Endothelial cell of umbilical vein (primary cell): Measurements from ENCODE around the gene PRKAR1B. TPM values are rescaled to one million over a fixed set of nuclear protein-coding genes. Genes with fewer than 3 reads are reported as not detected.

Source experiments
- BruUV-seq: library from RNA; stranded (reverse); fragments of 400-500 nt; replicated peaks from 2 replicates; lab custom pipeline; 2021; lab: Mats Ljungman, UMichigan
- CTCF ChIA-PET: fragments of 300-600, 350-600 bp; sonication (Branson Sonifier 250); formaldehyde crosslinking; loops from one replicate; lab custom pipeline; 2021; ENCODE audit warnings: antibody characterized with exemption, inconsistent platforms; lab: Charles Lee
- POLR2A ChIA-PET: fragments of 300-600, 350-600 bp; sonication (Branson Sonifier 250); formaldehyde crosslinking; loops from one replicate; lab custom pipeline; 2021; ENCODE audit warnings: antibody characterized with exemption, inconsistent platforms; lab: Charles Lee
- DNase-seq: peaks from one replicate; pipeline ENCODE4 v3.0.0-alpha.2; 2011; ENCODE audit warnings: low read depth, low spot score
- FAIRE-seq: peaks from 2 replicates; lab custom pipeline; 2011; peaks lifted over from hg19 to GRCh38; lab: Jason Lieb, UNC
- H2AFZ ChIP-seq: 2 replicates; pipeline ENCODE4 v1.6.0; 2012; ENCODE audit warnings: low read depth, low read length, control low read depth, inconsistent platforms
- H3K27ac ChIP-seq: 2 replicates; pipeline ENCODE4 v1.5.1; 2011; ENCODE audit warnings: low read depth, mild to moderate bottlenecking, control low read depth, low read length, moderate library complexity; ENCODE audit not compliant: insufficient read depth
- H3K27me3 ChIP-seq, 2 experiments: 2 replicates each; pipeline versions ENCODE4 v1.6.0 to v1.6.1; 2011; ENCODE audit warnings: low read length in 2 of 2, mixed read lengths in 1 of 2; ENCODE audit not compliant: control insufficient read depth in 2 of 2, insufficient read depth in 2 of 2
- H3K36me3 ChIP-seq, 2 experiments: 2 replicates in 1 of 2; 3 replicates in 1 of 2; pipeline ENCODE4 v1.5.1; 2011; ENCODE audit warnings: low read length in 2 of 2, mild to moderate bottlenecking in 1 of 2, moderate library complexity in 1 of 2; ENCODE audit not compliant: control insufficient read depth in 2 of 2, insufficient read depth in 2 of 2; ENCODE audit errors: extremely low read depth in 1 of 2
- H3K4me1 ChIP-seq: 3 replicates; pipeline ENCODE4 v1.5.1; 2011; ENCODE audit warnings: mild to moderate bottlenecking, low read length; ENCODE audit not compliant: control insufficient read depth, insufficient read depth; ENCODE audit errors: extremely low read depth
- H3K4me2 ChIP-seq: 2 replicates; pipeline ENCODE4 v1.6.1; 2011; ENCODE audit warnings: low read length, control low read depth, mixed read lengths; ENCODE audit not compliant: insufficient read depth
- H3K4me3 ChIP-seq, 3 experiments: fragments of 200-600 bp in 1 of 3; sonication (generic), shearing (Covaris generic) in 1 of 3; replicated peaks in 1 of 3; 2 replicates each; pipeline ENCODE4 v1.5.1; 2011 to 2016; ENCODE audit warnings: control low read depth in 3 of 3, low read length in 3 of 3, mild to moderate bottlenecking in 2 of 3, inconsistent platforms in 1 of 3, low read depth in 1 of 3, moderate library complexity in 1 of 3; ENCODE audit not compliant: insufficient read depth in 1 of 3
- H3K79me2 ChIP-seq: 2 replicates; pipeline ENCODE4 v1.6.0; 2012; ENCODE audit warnings: low read length, inconsistent platforms; ENCODE audit not compliant: control insufficient read depth, insufficient read depth
- H3K9ac ChIP-seq: replicated peaks from 2 replicates; pipeline ENCODE3; 2011; ENCODE audit warnings: low read length, control low read depth; ENCODE audit not compliant: insufficient read depth; ENCODE audit errors: extremely low read depth
- H3K9me1 ChIP-seq: replicated peaks from 3 replicates; pipeline ENCODE4 v1.6.0; 2011; ENCODE audit warnings: mild to moderate bottlenecking, low read length; ENCODE audit not compliant: control insufficient read depth, insufficient read depth; ENCODE audit errors: extremely low read depth
- H3K9me3 ChIP-seq: replicated peaks from 2 replicates; pipeline ENCODE4 v1.5.1; 2012; ENCODE audit warnings: low read length, inconsistent platforms; ENCODE audit not compliant: control insufficient read depth, insufficient read depth
- H4K20me1 ChIP-seq: replicated peaks from 2 replicates; pipeline ENCODE3; 2011; ENCODE audit warnings: mild to moderate bottlenecking, low read length; ENCODE audit not compliant: control insufficient read depth, insufficient read depth; ENCODE audit errors: extremely low read depth
- CTCF ChIP-seq, 2 donors: IDR thresholded peaks; 1 replicate in 1 of 2; 2 replicates in 1 of 2; pipeline ENCODE4 v1.5.1; 2011; ENCODE audit warnings: low read length in 2 of 2, mild to moderate bottlenecking in 2 of 2, moderate library complexity in 2 of 2, control low read depth in 1 of 2, inconsistent platforms in 1 of 2, low read depth in 1 of 2; ENCODE audit not compliant: insufficient read depth in 1 of 2; ENCODE audit errors: extremely low read depth in 1 of 2
- JUN ChIP-seq: IDR thresholded peaks from 2 replicates; pipeline ENCODE4 v1.6.1; 2011; ENCODE audit warnings: borderline replicate concordance, low read depth; ENCODE audit not compliant: insufficient read length, insufficient read depth
- POLR2A ChIP-seq: IDR thresholded peaks from 2 replicates; pipeline ENCODE4 v1.6.1; 2012; ENCODE audit warnings: low read depth, mild to moderate bottlenecking, control low read depth, low read length
- POLR2AphosphoS5 ChIP-seq: IDR thresholded peaks from 2 replicates; pipeline ENCODE4 v1.6.1; 2012; ENCODE audit warnings: low read depth, mild to moderate bottlenecking, control low read depth, low read length, moderate library complexity; ENCODE audit not compliant: insufficient read depth
- dilution Hi-C: fragments of 300-500 bp; cut with MboI; formaldehyde crosslinking; loops from one replicate; pipeline ENCODE4 v1.15.0; 2019; ENCODE audit warnings: low sequenced_read_pairs; ENCODE audit not compliant: extremely low pct_ligation_motif_present
- intact Hi-C: fragments of 100-400 bp; cut with micrococcal nuclease; formaldehyde crosslinking; loops from one replicate; pipeline ENCODE4 v1.10.0; 2022
- polyA plus RNA-seq, 4 experiments: library from polyadenylated mRNA; depleted of rRNA in 3 of 4; stranded (reverse) in 3 of 4; unstranded in 1 of 4; fragments of >200 nt; gene quantifications; 2 replicates each; pipeline versions ENCODE4 v1.2.1 to v1.2.3, GENCODE V29; 2011 to 2012; ENCODE audit warnings: missing spikeins in 1 of 4
- total RNA-seq: library from RNA; stranded (reverse); gene quantifications from 2 replicates; pipeline ENCODE4 v1.2.3, GENCODE V29; 2021

Gene PRKAR1B
- total and polyA plus RNA-seq, 2 donors (not counting 3 experiments of a cell fraction or from before 2014, with no cell fraction given) = 15.4 to 29.2 TPM

GRCh38 chr7:519484-520390, 207.3 kb downstream of the PRKAR1B start, which contains the start of gene PDGFA:
Gene PDGFA (minus strand): TSS chr7:519846. CDS start chr7:519001, 845 bp downstream.
- dilution Hi-C loops (no loop called here), intact Hi-C loops (loop anchor here (1.0 to 5.0 kb wide), 6 partner anchors 59 to 253 kb away; partner anchors contain the start of genes DNAAF5 and PRKAR1B)
- peak; percentile 41 for DNase-seq
- H3K9me1 ChIP-seq = no peaks in the 10 kb centered on the region
- peak within 1 kb of the TSS; percentile 13 for H3K27ac ChIP-seq
- CTCF ChIA-PET = interaction anchor here (0.7 to 3.3 kb wide), 17 partner anchors 10 to 254 kb away, joined by 3 to 34 read pairs (median 3); partner anchors contain the start of gene PRKAR1B
- H3K36me3 ChIP-seq = no peaks in the 10 kb centered on the region
- no peaks in the 10 kb centered on the region for H4K20me1 ChIP-seq
- TF ChIP-seq CTCF (IDR thresholded peaks at IDR 0.05; ENCODE audit: extremely low read depth in 1 of 2, insufficient read depth in 1 of 2, low read depth in 1 of 2, low read length in 2 of 2) (peak in 1 of 2 donors; percentile 33), POLR2A (peak; percentile 38), POLR2AphosphoS5 (peak; percentile 11), JUN (no peak)
- peak within 1 kb of the TSS; percentile 31 for H3K4me2 ChIP-seq
- peak within 1 kb of the TSS; percentile 79 to 85 (median 83) for H3K4me3 ChIP-seq
- POLR2A ChIA-PET = no interaction called here
- FAIRE-seq = peak; percentile 61
- H2AFZ ChIP-seq = no peak within 1 kb of the TSS
- H3K79me2 ChIP-seq = peaks cover 41% of the 10 kb centered on the region
- H3K27me3 ChIP-seq = peaks cover 9 to 11% of the 10 kb centered on the region in 2 experiments
- BruUV-seq = no TSS peak
- peaks cover 22% of the 10 kb centered on the region for H3K4me1 ChIP-seq
- H3K9me3 ChIP-seq = no peaks in the 10 kb centered on the region
- peak within 1 kb of the TSS; percentile 49 for H3K9ac ChIP-seq
